Right kidney (tissue), 1 donor: ENCODE results near the gene IL1RL1.

Source experiments
- DNase-seq: peaks from one replicate; pipeline ENCODE4 v3.0.0-alpha.2; 2016

The IL1RL1 gene

DNA sequence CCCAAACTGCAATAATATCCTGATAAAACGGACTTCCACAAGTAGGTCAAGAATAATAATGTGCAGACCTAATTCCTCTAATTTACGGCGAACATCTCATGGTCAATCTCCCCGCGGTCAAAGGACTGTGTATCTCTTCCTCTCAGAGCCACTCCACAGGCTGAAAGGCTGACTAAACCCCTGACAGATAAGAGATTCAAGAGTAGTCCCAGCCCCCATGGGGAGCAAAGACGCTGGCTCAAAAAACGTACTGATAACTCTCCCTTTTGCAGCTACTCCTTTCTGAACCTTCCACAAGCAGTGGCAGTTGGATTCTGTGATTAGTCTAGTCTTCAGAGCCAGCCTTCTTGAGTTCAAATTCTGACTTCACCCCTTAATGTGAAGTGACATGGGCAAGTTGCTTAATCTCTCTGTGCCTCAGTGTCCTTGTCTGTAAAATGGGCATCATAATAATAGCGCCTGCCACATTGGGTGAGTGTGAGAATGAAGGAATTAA is 24.6 kb downstream of the IL1RL1 start:
- no peak for DNase-seq

DNA sequence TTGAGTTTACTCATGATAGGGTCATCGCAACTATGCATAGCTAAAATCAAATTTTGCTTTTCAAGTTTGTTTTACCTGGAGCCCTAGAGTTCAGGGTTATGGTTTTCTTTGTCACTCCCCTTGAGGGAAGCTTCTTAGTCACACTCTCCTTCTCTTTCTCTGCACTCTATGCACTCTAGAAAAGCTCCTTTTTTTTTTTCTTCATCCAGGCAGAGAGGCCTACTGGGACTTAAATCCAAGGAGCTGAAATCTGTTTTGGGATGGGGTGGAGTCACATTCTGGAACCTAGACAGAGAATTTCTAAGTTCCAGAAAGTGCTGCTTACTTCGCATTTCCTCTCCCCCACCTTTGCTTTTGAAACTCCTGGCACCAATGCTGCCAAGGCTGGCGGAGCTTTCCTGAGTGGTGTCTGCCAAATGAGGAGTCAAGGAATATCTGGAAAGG is 25.2 kb downstream of the IL1RL1 start:
- no peak for DNase-seq

DNA sequence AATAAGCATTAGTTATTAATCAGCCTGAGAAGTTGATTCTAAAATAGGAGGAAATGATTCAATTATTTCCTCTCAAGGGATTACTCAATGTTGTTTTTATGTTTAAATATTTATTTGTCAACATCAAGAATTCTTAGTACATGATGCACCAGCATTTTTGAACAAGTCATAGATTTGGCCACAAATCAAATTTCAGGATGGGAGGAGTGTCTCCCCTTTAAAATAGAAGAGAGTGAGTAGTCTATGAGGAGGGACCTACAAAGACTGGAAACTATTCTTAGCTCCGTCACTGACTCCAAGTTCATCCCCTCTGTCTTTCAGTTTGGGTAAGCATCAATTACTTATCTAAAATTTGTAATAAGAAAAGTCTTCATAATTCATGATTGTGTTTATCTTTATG is 25.6 kb downstream of the IL1RL1 start:
- no peak for DNase-seq

DNA sequence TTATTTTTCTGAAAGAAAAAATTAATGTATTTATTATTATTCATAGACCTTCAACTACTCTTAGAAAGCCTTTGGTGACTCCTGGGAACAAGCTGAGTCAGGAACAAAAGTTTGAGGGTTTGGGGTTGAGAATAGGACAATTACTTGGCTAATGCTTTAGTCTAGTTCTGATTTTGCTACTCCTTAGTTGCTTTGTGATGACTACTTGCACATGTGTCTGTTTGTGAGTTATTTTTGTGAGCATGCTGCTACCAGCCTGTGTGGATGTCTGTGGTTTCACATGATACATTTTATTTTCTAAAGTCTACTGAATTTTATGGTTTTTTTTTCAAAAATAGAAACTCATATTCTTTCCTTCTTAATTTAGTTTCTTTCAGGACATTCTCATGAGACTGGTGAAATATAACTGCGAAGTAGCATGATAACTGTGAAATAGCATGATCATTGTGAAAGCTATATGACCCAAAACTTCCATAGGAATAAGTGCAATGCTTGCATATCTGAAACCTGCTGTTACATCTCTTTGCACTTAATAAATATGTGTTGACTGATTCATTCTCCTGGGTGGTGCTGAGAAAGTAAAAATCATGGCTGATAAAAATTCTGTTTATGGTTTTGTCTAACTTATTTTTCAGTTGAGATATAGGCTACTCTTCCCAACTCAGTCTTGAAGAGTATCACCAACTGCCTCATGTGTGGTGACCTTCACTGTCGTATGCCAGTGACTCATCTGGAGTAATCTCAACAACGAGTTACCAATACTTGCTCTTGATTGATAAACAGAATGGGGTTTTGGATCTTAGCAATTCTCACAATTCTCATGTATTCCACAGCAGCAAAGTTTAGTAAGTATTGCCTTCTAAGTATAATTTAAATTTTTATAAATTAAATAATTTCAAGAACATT is 26.4 kb downstream of the IL1RL1 start:
- no peak for DNase-seq

DNA sequence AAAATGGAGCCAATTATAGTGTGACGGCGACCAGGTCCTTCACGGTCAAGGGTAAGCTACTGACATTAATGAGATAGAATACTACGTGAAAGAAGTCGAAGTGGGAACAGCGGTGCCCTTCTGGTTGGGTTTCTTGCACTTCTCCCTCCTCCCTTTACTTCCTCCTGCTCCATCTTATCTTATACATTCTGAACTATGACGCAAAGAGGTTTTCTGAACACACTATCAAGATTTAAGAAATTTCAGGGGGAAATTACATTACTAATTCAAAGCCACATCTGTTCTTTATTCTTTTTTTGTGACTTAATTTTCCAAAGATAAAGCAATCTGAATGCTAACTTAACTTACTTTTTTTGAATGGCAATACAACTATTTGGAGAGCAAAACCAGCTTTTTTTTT is 29.4 kb downstream of the IL1RL1 start:
- no peak for DNase-seq

DNA sequence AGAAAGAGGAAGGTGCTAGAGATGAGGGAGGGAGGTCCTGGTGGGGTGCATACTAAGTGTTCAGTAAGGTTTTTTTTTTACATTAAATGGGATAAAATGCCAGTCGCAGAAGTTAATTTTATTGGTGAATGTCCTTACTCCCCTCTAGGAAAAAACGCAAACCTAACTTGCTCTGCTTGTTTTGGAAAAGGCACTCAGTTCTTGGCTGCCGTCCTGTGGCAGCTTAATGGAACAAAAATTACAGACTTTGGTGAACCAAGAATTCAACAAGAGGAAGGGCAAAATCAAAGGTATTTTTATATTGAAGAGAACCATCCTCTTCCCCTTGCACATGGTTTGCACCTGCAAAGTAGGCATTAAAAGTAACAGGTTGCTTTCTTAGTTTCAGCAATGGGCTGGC is 31.5 kb downstream of the IL1RL1 start:
- DNase-seq = no peak

DNA sequence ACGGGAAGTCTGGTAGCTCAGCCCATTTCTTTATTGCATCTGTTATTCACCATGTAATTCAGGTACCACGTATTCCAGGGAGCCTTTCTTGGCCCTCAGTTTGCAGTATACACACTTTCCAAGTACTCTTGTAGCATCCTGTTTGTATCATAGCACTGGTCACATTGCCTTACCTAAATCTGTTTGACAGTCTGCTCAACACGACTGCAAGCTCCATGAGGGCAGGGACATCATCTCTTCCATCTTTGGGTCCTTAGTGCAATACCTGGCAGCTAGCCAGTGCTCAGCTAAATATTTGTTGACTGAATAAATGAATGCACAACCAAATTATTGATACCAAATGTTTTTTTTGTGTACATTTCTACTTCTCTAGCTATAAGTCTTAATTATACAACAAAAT is 33.0 kb downstream of the IL1RL1 start:
- no peak for DNase-seq

DNA sequence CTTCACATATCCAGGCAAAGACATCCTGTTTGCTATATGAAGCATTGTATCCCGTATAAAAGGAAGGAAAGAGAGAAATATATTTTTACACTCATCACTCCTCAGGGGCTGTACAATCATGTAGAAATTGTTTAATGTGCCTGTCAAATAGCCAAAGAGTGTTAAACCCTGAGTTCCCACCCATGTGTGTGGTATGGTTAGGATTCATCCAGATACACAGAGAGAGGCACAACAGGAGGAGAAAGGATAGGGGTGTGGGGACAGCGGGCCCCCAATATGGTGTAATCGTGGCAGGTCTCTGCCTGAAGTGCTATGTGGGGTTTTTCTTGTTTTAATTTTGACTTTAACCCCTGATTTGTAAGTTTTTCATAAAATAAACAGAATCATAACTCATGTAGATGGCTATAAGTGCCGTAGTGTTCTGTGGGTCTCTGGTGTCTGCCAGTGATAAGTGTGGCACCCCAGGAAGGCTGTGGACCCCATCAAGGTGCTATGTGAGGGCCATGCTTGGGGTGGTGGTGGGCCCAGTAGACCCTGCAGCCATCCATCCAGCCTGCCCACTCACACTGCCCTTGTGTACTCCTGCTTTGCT is 34.1 kb downstream of the IL1RL1 start:
- no peak for DNase-seq

DNA sequence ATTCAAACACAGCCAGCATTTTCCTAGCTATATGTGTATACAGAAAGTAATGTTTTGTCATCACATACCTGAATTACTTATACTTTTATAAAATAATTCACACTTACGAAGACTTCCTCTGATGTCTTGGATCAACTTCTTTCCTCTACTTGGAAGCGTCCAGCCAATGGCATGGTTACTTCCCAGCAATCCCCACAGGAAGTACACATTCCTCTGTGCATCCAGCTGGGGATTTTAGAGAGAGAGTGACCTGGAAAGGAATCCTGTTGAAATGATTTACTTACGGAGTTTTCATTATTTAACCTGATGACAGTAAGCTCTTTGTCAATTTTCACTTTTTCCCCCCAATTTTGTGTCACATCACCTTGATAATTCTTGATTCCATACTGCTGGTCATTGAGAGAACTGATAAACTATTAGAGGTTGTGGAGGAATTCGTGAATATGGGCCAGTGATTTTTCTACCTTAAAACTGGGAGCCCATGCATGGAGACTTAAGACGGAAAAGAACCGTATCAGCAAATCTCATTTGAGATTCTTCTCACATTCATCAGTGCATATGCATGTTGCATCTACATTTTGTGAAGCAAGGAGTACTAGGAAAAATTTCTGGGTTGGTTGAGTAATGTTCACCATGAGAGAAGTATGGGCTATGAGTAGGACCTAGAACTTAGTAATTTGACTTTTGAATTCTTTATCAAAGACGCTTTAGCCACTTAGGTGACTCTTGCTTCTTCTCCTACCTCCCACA is 35.2 kb downstream of the IL1RL1 start:
- no peak for DNase-seq

DNA sequence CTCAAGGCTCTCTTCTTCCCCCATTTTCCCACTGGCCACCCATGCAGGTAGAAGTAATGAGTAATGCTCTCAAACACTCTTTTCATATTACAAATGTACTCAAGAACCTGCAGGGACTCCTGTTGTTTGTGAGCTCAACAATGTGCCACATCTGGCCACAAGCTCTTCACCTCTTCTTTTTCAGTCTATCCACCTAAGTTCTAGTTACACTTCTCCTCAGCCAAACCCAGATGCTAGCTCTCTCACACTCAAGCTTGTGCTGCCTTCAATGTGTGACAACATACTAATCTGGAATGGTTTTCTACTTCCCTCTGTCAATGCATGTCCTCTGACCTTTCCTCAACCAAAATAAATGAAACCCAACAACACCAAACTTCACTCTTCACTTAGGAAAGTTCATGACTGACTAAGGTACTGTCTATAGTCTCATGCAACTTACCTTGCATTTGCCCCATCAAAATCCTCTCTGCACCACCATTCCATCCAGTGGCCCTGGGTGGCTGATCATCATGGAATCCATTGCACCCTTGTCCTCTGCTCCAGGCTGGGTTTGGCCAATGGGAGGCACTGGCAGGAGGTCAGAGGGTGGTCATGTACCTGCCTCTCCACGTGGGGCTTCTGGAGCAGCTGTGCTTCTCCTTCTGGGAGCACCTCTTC is 38.9 kb downstream of the IL1RL1 start:
- DNase-seq = no peak

DNA sequence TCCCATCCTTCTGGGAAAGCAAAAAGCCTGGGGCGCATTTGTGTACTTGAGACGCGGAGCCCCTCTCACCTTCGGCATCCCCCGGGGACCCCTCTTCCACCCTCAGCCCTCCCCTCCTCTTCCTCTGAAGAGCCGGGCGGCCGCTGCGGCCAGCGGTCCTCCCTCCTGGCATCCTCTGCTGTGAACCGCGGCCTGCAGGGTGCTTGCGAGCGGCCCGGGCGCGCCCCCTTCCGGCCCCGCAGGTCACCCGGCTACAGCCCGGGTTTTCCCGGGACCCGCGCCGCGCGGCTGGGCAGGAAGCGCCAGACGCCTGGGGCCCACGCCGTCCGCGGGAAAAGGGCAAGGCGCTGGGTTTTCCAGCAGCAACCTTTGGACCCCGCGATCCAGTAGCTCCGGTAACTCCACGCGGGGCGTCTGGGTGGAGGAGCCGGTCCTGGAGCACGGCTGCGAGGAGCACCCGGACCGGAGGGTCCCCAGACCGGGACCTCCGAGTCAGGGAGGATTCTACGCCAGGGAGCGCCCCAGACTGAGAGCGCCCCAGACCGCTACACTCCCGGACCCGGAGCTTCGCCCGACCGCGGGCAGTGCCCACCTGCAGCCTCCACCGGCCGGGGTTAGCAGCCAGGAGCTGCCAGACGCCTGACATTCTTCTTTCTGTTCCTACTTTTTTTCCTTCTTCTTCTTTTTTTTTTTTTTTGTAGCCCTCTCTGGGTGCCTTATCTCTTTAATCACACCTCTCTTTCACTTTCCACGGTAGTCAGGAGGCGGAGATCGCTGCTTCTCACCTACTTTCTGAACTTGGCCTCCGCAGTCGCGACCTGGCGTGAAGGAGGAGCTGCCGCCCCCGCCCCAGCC is 44.4 kb downstream of the IL1RL1 start, which contains the start of gene IL18R1:
Gene IL18R1 (plus strand): TSS at position 271 of the 855 bp plus-strand sequence. CDS start 6,865 bp downstream, outside the sequence.
- DNase-seq = peak; percentile 88

DNA sequence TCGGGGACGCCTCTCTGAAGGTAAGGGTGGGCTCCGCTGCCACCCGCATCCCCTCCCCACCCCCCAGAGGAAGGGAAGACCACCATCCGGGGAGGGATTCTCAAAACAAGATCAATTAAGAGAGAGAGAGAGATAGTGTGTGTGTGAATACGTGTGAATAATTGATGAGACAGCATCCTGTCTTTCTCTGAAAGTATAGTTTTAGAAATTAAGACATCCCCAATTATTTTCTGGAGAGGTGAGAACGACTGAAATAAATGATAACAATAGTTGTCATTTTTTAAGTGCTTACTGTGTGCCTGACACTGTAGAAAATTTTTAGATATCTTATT is 45.0 kb downstream of the IL1RL1 start:
- DNase-seq = no peak

DNA sequence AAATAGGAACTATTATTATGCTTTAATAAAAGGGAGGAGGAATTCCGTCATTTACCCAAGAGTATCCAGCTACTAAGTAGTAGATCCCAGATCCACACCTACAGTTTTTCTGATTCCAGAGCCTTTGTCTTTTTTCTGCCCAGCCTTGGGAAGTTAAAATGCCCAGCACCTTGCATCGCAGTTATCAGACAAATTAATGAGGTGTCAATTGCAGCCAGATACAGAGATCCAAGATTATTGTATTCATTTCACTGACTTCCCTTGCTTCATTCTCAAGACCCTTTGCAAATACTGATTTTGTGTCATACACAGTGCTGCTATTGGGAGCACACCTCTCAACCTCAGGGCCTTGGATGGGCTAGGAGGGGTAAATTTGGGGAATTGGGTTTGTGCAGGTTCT is 45.4 kb downstream of the IL1RL1 start:
- no peak for DNase-seq

DNA sequence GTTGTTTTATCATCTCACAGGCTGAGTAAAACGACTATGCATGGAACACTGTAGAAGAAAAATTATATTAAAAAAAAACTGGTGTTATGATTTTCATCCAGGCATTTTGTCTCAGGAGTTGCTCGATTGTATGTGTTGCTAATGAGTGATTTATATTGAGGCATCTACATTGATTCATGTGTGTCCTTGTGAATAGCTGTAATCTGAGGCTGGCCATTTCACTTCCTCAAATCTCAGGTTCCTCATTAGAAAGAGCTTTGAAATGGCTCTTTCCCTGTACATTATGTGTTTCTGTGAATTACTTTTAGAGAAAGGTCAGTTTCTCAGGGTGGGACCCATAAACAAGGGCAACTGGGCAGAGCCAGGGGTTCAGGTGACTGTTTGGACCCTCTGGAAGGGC is 46.6 kb downstream of the IL1RL1 start:
- DNase-seq = no peak

DNA sequence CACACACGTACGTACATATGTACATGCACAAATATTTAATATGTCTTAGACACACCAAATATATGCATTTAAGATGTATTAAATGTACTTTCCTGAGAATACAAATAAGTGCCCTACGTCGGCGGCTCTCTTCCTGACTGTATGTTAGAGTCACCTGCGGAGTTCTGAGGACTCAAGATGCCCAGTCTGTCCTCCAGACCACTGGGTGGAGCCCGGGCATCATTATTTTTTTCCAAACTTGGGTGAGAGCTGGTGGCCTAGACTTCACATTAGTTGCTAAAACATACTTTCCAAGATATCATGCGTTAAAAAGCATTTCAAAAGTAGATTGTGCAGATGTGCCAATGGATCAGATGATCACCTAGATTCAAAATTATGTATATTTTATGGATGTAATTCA is 47.1 kb downstream of the IL1RL1 start:
- DNase-seq = no peak

DNA sequence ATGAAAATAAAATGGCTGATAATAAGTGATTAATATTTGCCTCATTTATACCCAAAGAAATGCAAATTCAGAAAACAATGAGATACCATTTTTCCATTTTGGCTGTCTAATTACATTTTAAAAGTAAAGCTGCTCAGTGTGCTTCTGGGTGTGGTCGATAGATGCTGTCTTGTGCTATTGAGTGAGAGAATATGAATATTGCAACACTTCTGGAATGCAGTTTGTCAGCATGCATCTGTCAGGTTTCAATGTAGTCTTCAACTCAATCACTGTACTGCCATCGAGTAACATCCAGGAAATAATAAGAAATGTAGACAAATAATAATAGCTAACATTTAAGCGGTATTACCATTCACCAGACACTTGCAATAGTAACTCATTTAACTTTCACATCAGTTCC is 48.2 kb downstream of the IL1RL1 start:
- DNase-seq = no peak

DNA sequence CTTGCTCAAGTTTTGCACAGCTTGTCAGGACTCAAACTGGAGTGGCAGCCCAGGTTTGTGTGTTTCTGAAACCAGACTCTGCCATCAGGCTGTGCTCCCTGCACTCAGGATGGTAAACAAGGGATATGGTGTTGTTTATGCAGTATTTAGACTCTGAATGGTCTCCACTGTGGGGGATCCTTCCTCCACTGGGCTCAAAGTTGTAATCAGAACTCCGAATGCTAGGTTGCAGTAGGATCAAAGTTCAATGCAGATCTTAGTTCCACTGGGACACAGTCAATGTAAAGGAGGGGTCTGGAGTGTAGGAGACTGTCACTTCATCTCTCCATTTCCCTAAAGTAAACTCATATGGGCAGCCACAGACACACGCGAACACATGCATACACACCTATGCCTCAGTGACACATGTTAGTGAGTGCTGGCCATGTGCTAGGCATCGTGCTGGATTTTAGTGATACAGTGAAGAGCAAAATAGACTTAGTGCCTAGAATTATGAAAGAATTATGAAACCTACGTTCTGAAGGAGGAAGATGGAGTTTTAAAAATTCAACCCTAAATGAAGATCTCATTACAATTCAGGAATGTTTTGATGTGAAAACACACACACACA is 50.4 kb downstream of the IL1RL1 start:
- DNase-seq = no peak

DNA sequence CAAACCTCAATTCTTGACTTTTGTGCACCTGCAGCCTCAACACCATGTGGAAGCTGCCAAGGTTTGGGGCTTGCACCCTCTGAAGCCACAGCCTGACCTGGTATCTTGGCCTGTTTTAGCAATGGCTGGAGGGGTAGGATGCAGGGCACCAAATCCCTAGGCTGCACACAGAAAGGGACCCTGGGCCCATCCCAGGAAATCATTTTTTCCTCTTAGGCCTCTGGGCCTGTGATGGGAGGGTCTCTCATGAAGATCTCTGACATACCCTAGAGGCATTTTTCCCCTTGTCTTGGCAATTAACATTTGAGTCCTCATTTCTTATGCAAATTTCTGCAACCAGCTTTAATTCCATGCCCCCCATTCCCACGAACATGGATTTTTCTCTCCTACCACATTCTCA is 54.4 kb downstream of the IL1RL1 start:
- DNase-seq = no peak

DNA sequence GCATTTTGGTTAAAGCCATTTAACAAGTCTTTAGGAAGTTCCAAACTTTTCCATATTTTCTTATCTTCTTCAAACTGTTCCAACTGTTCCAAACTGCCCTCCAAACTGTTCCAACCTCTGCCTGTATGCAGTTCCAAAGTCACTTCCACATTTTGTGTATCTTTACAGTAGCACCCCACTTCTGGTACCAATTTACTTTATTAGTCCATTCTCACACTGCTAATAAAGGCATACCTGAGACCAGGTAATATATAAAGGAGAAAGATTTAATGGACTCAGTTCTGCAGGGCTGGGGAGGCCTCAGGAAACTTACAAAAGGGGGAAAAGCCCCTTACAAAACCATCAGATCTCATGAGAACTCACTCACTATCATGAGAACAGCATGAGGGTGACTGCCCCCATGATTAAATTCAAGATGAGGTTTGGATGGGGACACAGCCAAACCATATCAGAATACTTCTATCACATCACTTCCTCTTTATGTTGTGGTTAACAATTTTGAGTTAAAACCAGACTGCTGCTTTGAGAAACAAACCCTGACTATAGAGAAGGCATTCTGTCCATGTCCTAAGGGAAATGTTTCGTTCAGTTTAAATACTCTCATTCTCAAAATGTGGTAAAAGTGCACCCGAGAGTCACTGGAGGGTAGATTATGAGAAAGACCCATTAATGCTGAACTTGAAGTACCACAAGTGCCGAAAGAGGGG is 55.2 kb downstream of the IL1RL1 start:
- DNase-seq = no peak

DNA sequence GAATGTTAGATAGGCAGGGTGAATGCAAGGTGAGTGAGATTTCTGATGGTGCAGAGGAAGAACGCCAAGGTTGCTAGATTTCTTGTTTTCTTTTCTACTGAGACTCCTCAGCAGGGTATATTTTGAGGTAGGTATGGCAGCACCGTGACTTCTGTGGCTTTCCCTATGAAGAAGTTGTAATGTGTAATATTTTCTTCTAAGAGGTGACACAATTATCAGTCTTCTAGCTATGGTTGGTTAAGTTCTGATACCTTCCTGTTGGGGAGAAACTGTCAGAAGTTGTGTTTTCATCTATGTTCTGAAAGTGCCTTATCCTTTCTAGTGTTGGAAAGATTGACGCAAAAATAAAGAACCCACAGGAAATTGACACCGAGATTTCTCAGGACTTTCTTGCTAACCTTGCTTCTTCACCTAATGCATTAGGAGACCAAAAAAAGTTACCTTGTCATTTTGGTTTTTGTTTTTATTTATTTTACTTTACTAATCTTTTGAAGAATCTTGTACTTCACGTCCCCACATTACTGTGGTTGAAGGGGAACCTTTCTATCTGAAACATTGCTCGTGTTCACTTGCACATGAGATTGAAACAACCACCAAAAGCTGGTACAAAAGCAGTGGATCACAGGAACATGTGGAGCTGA is 56.1 kb downstream of the IL1RL1 start:
- no peak for DNase-seq
